Upper lobe of left lung (tissue), 6 donors: Measurements from ENCODE around the gene SUFU. TPM values are rescaled to one million over a fixed set of nuclear protein-coding genes. Genes with fewer than 3 reads are reported as not detected.
"Not testable (repeated sequence)": the region's sequence is repeated elsewhere in the genome, so short reads cannot be mapped to it uniquely, and the experiment has no call there.

Experiments used
- ATAC-seq, 2 donors: fragments of 200-7000 bp; cut with Tn5 transposase; one replicate each; pipeline ENCODE4 v1.9.1; 2022; ENCODE audit warnings: mild to moderate bottlenecking in 2 of 2, moderate library complexity in 2 of 2; ENCODE audit not compliant: low FRiP score in 2 of 2
- DNase-seq, 2 donors: peaks; one replicate each; pipeline ENCODE4 v3.0.0-alpha.2; 2019 to 2020
- H3K27ac ChIP-seq, 4 donors: fragments of 200-600 bp; sonication (generic); one replicate each; pipeline ENCODE4 v1.5.1; 2016 to 2019
- H3K27me3 ChIP-seq, 4 donors: fragments of 200-600 bp; sonication (generic); one replicate each; pipeline ENCODE4 v1.5.1; 2017 to 2019
- H3K36me3 ChIP-seq, 4 donors: fragments of 200-600 bp; sonication (generic); one replicate each; pipeline ENCODE4 v1.5.1; 2016 to 2019
- H3K4me1 ChIP-seq, 4 donors: fragments of 200-600 bp; sonication (generic); one replicate each; pipeline ENCODE4 v1.5.1; 2018 to 2019
- H3K4me3 ChIP-seq, 4 donors: fragments of 200-600 bp; sonication (generic); one replicate each; pipeline ENCODE4 v1.5.1; 2017 to 2019; ENCODE audit warnings: mild to moderate bottlenecking in 2 of 4, moderate library complexity in 1 of 4
- H3K9me3 ChIP-seq, 4 donors: fragments of 200-600 bp; sonication (generic); one replicate each; pipeline ENCODE4 v1.5.1; 2018 to 2019
- EP300 ChIP-seq, 4 donors: sonication (generic); formaldehyde crosslinking; IDR thresholded peaks; one replicate each; pipeline ENCODE4 v1.5.1; 2017; ENCODE audit warnings: antibody characterized with exemption in 4 of 4, control low read depth in 2 of 4
- POLR2A ChIP-seq, 4 donors: fragments of 450-650 bp; IDR thresholded peaks; one replicate each; pipeline ENCODE4 v1.5.1; 2016 to 2017; ENCODE audit warnings: antibody characterized with exemption in 4 of 4, mild to moderate bottlenecking in 2 of 4
- POLR2AphosphoS5 ChIP-seq, 2 donors: sonication (generic); formaldehyde crosslinking; IDR thresholded peaks; one replicate each; pipeline ENCODE4 v1.5.1; 2017; ENCODE audit warnings: antibody characterized with exemption in 2 of 2
- WGBS, 2 donors: methylation state at CpG; one replicate each; pipeline ENCODE4 v1.1.5; 2017 to 2018; 5-methylcytosine and 5-hydroxymethylcytosine counted together
- total RNA-seq, 6 donors: library from RNA; depleted of rRNA in 4 of 6; stranded (reverse); fragments of >200 nt in 4 of 6; gene quantifications; one replicate each; pipeline versions ENCODE4 v1.1.0 to v1.2.1, GENCODE V29; 2016 to 2021
- TF ChIP-seq, protein P1 (sequence below), 6 experiments: fragments of 450-650 bp in 4 of 6; fragments of 200-600 bp in 2 of 6; sonication (generic) in 2 of 6; IDR thresholded peaks; one replicate each; pipeline ENCODE4 v1.5.1; 2016 to 2019; ENCODE audit warnings: antibody characterized with exemption in 6 of 6
- donor health status: DM: no; HTN: no; CAD: no; lungs with moderate emphysema.
- donor health status: DM: no; HTN: yes; CAD: no; lungs with severe emphysema.

Gene SUFU
- total RNA-seq, result 10 to 100 TPM in 5 of 6 donors, 1 to 10 TPM in 1; 4.1 to 15.7 (median 11.9) TPM

DNA sequence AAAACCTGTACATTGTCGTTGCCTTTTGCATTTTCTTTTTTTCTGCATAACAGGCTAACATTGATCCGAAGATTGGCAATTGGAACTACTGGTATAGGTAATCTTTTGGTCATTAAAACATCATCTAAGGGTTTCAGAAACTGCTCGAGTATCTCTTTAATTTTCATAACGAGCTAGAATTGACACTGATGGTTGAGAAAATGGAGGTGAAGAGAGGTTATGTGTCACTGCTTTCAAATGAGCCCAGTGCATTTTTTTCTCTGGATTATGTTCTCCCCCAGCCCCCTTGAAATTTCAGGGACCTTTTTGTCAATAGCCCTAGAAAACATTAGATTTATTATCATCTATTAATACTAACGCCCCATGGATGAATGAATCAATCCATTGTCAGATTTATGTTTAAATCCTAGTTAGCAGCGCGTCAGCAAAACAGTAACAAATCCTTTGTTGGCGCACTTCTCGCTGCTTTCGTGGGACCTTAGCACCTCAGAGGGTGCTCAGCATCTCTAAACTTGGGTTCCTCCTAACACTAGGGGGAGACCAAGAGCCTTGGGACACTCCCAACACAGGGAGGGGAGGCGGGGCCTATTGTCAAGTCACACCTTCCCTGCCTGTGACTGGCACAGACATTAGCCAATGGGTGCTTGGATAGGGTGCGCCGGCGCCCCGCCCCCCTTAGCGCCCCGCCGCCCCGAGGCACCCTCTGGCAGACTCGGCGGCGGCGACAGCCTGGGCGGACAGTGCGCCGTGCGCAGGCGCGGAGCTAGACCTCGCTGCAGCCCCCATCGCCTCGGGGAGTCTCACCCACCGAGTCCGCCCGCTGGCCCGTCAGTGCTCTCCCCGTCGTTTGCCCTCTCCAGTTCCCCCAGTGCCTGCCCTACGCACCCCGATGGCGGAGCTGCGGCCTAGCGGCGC lies at the start of gene SUFU:
TSS of gene SUFU (plus strand) at position 709 of the 915 bp plus-strand sequence. CDS start at position 890, 181 bp downstream.
- peak; percentile 89 to 96 for ATAC-seq
- 1 to 2% methylated on average over 10 to 36 of the region's 44 CpGs for WGBS, 2 donors
- no peaks in the 10 kb centered on the region for H3K36me3 ChIP-seq
- H3K4me1 ChIP-seq, result peaks cover 42 to 76% (median 63%) of the 10 kb centered on the region in 4 donors
- DNase-seq, result peak; percentile 99 to 100
- peak within 1 kb of the TSS; percentile 96 to 99 (median 98) for H3K4me3 ChIP-seq
- H3K27ac ChIP-seq, result peak within 1 kb of the TSS; percentile 89 to 96 (median 94)
- no peaks in the 10 kb centered on the region for H3K9me3 ChIP-seq
- TF ChIP-seq, protein P1, sequence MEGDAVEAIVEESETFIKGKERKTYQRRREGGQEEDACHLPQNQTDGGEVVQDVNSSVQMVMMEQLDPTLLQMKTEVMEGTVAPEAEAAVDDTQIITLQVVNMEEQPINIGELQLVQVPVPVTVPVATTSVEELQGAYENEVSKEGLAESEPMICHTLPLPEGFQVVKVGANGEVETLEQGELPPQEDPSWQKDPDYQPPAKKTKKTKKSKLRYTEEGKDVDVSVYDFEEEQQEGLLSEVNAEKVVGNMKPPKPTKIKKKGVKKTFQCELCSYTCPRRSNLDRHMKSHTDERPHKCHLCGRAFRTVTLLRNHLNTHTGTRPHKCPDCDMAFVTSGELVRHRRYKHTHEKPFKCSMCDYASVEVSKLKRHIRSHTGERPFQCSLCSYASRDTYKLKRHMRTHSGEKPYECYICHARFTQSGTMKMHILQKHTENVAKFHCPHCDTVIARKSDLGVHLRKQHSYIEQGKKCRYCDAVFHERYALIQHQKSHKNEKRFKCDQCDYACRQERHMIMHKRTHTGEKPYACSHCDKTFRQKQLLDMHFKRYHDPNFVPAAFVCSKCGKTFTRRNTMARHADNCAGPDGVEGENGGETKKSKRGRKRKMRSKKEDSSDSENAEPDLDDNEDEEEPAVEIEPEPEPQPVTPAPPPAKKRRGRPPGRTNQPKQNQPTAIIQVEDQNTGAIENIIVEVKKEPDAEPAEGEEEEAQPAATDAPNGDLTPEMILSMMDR (IDR thresholded peaks at IDR 0.05), result peak; percentile 69 to 96 (median 91)
- TF ChIP-seq EP300 (IDR thresholded peaks at IDR 0.05) (no peak), POLR2AphosphoS5 (IDR thresholded peaks at IDR 0.05) (peak; percentile 57 to 91), POLR2A (IDR thresholded peaks at IDR 0.05) (peak in 2 of 4 donors; percentile 75 to 83)
- H3K27me3 ChIP-seq, result no peaks in the 10 kb centered on the region

DNA sequence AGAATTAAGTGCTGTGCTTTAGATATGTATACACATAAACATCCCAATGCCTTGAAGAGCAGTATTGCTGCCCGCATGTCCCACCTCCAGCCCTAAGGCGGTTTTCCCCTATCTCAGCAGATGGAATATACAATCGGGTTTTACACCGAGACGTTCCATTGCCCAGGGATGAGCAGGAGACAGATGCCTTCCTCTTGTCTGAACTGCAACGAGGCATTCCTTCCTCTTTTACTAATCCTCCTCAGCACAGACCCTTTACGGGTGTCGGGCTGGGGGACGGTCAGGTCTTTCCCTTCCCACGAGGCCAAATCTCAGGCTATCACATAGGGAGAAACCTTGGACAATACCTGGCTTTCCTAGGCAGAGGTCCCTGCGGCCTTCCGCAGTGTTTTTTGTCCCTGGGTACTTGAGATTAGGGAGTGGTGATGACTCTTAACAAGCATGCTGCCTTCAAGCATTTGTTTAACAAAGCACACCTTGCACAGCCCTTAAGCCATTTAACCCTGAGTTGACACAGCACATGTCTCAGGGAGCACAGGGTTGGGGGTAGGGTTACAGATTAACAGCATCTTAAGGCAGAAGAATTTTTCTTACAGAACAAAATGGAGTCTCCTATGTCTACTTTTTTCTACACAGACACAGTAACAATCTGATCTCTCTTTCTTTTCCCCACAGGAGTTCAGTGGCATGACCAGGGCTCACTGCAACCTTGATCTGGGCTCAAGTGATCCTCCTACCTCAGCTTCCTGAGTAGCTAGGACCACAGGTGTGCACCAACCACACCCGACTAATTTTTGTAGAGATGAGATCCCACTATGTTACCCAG lies 48.9 kb upstream of the SUFU start:
- H3K36me3 ChIP-seq, H3K4me3 ChIP-seq, ATAC-seq, H3K27me3 ChIP-seq, H3K9me3 ChIP-seq: not testable (repeated sequence)
- DNase-seq, result peak in 1 of 2 donors; percentile 71
- Histone ChIP-seq H3K4me1 (peaks cover 15 to 63% (median 47%) of the 10 kb centered on the region in 4 donors), H3K27ac (peak overlapping the region; percentile 65 to 95 (median 89))
- 32 to 45% methylated on average over 11 to 13 of the region's 13 CpGs for WGBS, 2 donors

DNA sequence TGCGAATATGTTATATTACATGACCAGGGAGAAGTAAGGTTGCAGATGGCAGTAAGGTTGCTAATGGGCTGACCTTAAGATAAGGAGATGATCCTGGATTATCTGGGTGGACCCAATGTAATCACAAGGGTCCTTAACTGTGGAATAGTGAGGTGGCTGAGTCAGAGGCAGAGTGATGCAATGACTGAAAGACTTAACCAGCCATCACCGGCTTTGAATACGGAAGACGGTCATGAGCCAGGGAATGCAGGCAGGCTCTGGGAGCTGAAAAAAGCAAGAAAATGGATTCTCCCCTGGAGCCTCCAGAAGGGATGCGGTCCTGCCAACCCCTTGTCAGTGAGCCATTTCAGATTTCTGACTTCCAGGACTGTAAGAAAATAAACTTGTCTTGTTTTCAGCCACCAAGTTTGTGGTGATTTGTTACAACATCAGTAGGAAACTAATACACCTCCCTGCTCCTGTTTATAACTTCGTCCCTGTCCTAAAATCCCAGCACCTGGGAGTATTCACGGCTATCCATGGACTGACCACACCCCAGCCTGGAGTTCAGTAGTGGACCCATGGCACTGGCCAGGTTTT lies 47.8 kb upstream of the SUFU start:
- 52 to 73% methylated on average over 7 of the region's 7 CpGs for WGBS, 2 donors
- peaks cover 15 to 62% (median 50%) of the 10 kb centered on the region in 4 donors for H3K4me1 ChIP-seq
- DNase-seq (peak in 1 of 2 donors; percentile 90), ATAC-seq (peak; percentile 72 to 82)
- TF ChIP-seq, protein P1 (IDR thresholded peaks at IDR 0.05), result no peak
- TF ChIP-seq POLR2AphosphoS5 (IDR thresholded peaks at IDR 0.05) (peak; percentile 51 to 58), EP300 (IDR thresholded peaks at IDR 0.05) (peak in 2 of 4 donors; percentile 44 to 87), POLR2A (IDR thresholded peaks at IDR 0.05) (peak in 1 of 4 donors; percentile 54)
- no peak overlapping the region for H3K4me3 ChIP-seq
- H3K9me3 ChIP-seq, result no peaks in the 10 kb centered on the region
- H3K27me3 ChIP-seq, result no peaks in the 10 kb centered on the region
- H3K36me3 ChIP-seq, result no peaks in the 10 kb centered on the region
- H3K27ac ChIP-seq, result peak overlapping the region; percentile 65 to 95 (median 89)

- Histone ChIP-seq H3K27me3 (no peaks in the 10 kb centered on the region), H3K4me1 (peaks cover 26 to 60% (median 50%) of the 10 kb centered on the region in 4 donors), H3K36me3 (no peaks in the 10 kb centered on the region), H3K9me3 (no peaks in the 10 kb centered on the region), H3K27ac (no peak overlapping the region), H3K4me3 (no peak overlapping the region)
- DNase-seq (no peak), ATAC-seq (no peak)
- TF ChIP-seq POLR2AphosphoS5 (IDR thresholded peaks at IDR 0.05), result no peak
- TF ChIP-seq POLR2A (IDR thresholded peaks at IDR 0.05), result no peak
- no peak for TF ChIP-seq EP300 (IDR thresholded peaks at IDR 0.05)
- TF ChIP-seq, protein P1 (IDR thresholded peaks at IDR 0.05), result no peak
- 84 to 88% methylated on average over 9 of the region's 9 CpGs for WGBS, 2 donors
These were observed 46.1 kb upstream of the SUFU start for GRCh38 chr10:102457591-102458150.
